Neural progenitor cell (in vitro differentiated cells): ENCODE results near the gene CLRN1. TPM values are rescaled to one million over a fixed set of nuclear protein-coding genes. Genes with fewer than 3 reads are reported as not detected.
A peak's percentile ranks its signal among the peaks of the same experiment; 100 is the strongest.
"Not testable (repeated sequence)": the region's sequence is repeated elsewhere in the genome, so short reads cannot be mapped to it uniquely, and the experiment has no call there.

Source experiments
- DNase-seq: peaks from one replicate; pipeline ENCODE4 v3.0.0-alpha.2; 2016; ENCODE audit warnings: low spot score
- H2AFZ ChIP-seq: fragments of 200-600 bp; sonication (generic); replicated peaks from 2 replicates; pipeline ENCODE4 v1.6.1; 2016; ENCODE audit warnings: antibody characterized with exemption
- H3F3A ChIP-seq: fragments of 200-600 bp; sonication (generic); 2 replicates; pipeline ENCODE4 v1.6.1; 2016; ENCODE audit warnings: antibody characterized with exemption, low read depth
- H3K27ac ChIP-seq: fragments of 200-600 bp; sonication (generic); 2 replicates; pipeline ENCODE4 v1.5.1; 2016; ENCODE audit warnings: mild to moderate bottlenecking
- H3K27me3 ChIP-seq: fragments of 200-600 bp; sonication (generic); 2 replicates; pipeline ENCODE4 v1.6.1; 2016; ENCODE audit warnings: mild to moderate bottlenecking, moderate library complexity
- H3K36me3 ChIP-seq: fragments of 200-600 bp; sonication (generic); 2 replicates; pipeline ENCODE4 v1.5.1; 2016
- H3K4me1 ChIP-seq: fragments of 200-600 bp; sonication (generic); 2 replicates; pipeline ENCODE4 v1.6.1; 2016; ENCODE audit warnings: mixed run types
- H3K4me2 ChIP-seq: fragments of 200-600 bp; sonication (generic); 2 replicates; pipeline ENCODE4 v1.6.1; 2016
- H3K4me3 ChIP-seq: fragments of 200-600 bp; sonication (generic); 2 replicates; pipeline ENCODE4 v1.5.1; 2016
- H3K79me2 ChIP-seq: fragments of 200-600 bp; sonication (generic); 2 replicates; pipeline ENCODE4 v1.6.1; 2016; ENCODE audit warnings: low read depth
- H3K9ac ChIP-seq: fragments of 200-600 bp; sonication (generic); 2 replicates; pipeline ENCODE4 v1.6.1; 2016
- H3K9me3 ChIP-seq: fragments of 200-600 bp; sonication (generic); 2 replicates; pipeline ENCODE4 v1.5.1; 2016; ENCODE audit warnings: low read depth
- H4K20me1 ChIP-seq: fragments of 200-600 bp; sonication (generic); 2 replicates; pipeline ENCODE4 v1.6.1; 2016; ENCODE audit warnings: low read depth
- H3K27ac Mint-ChIP-seq: 3 replicates; pipeline ENCODE4 v1.8.0; 2021; ENCODE audit warnings: mixed read lengths
- H3K27me3 Mint-ChIP-seq: 2 replicates; pipeline ENCODE4 v1.8.0; 2022; ENCODE audit warnings: low read depth, mild to moderate bottlenecking, inconsistent platforms, moderate library complexity, mixed read lengths; ENCODE audit not compliant: insufficient read depth
- H3K36me3 Mint-ChIP-seq: 3 replicates; pipeline ENCODE4 v1.8.0; 2021; ENCODE audit warnings: mixed read lengths
- H3K4me1 Mint-ChIP-seq: 3 replicates; pipeline ENCODE4 v1.8.0; 2021; ENCODE audit warnings: mixed read lengths
- H3K4me3 Mint-ChIP-seq: 3 replicates; pipeline ENCODE4 v1.8.0; 2021; ENCODE audit warnings: mild to moderate bottlenecking, moderate library complexity, mixed read lengths
- H3K9me3 Mint-ChIP-seq: 3 replicates; pipeline ENCODE4 v1.8.0; 2020; ENCODE audit warnings: mixed read lengths
- CTCF ChIP-seq: fragments of 200-600 bp; sonication (generic); IDR thresholded peaks from 2 replicates; pipeline ENCODE4 v1.5.1; 2017; ENCODE audit warnings: antibody characterized with exemption, mild to moderate bottlenecking
- EZH2 ChIP-seq: fragments of 200-600 bp; sonication (generic); IDR thresholded peaks from 2 replicates; pipeline ENCODE4 v1.6.1; 2017; ENCODE audit warnings: antibody characterized with exemption, mild to moderate bottlenecking, moderate library complexity
- EZH2phosphoT487 ChIP-seq: fragments of 200-600 bp; sonication (generic); IDR thresholded peaks from 2 replicates; pipeline ENCODE4 v1.6.1; 2017; ENCODE audit warnings: antibody characterized with exemption
- total RNA-seq: library from RNA; depleted of rRNA; stranded (reverse); fragments of >200 nt; gene quantifications from 2 replicates; pipeline ENCODE4 v1.2.3, GENCODE V29; 2015; ENCODE audit warnings: low replicate concordance

The CLRN1 gene
- total RNA-seq, 1 donor from 2014 or later: not detected

GRCh38 chr3:150995510-150995909 lies 23.0 kb upstream of the CLRN1 start:
- Histone ChIP-seq H3K4me2 (no peak overlapping the region), H2AFZ (no peak overlapping the region), H3K4me3 (no peak overlapping the region), H3K9ac (no peak overlapping the region), H3K4me1 (no peaks in the 10 kb centered on the region), H3F3A (no peaks in the 10 kb centered on the region), H3K27ac (no peak overlapping the region), H3K27me3 (no peaks in the 10 kb centered on the region), H3K36me3 (no peaks in the 10 kb centered on the region), H4K20me1 (no peaks in the 10 kb centered on the region), H3K9me3 (no peaks in the 10 kb centered on the region), H3K79me2 (no peaks in the 10 kb centered on the region)
- peaks cover 12% of the 10 kb centered on the region for H3K9me3 Mint-ChIP-seq
- no peaks in the 10 kb centered on the region for H3K27me3 Mint-ChIP-seq
- TF ChIP-seq EZH2 (no peak), CTCF (no peak), EZH2phosphoT487 (no peak)
- no peak for DNase-seq
- no peaks in the 10 kb centered on the region for H3K36me3 Mint-ChIP-seq
- H3K4me1 Mint-ChIP-seq: no peaks in the 10 kb centered on the region
- H3K4me3 Mint-ChIP-seq: no peak overlapping the region
- no peak overlapping the region for H3K27ac Mint-ChIP-seq

GRCh38 chr3:150989208-150989607 lies 16.7 kb upstream of the CLRN1 start:
- no peaks in the 10 kb centered on the region for H3K36me3 Mint-ChIP-seq
- Histone ChIP-seq H3F3A (no peaks in the 10 kb centered on the region), H3K9ac (no peak overlapping the region), H3K79me2 (no peaks in the 10 kb centered on the region), H3K9me3 (no peaks in the 10 kb centered on the region), H3K27ac (no peak overlapping the region), H3K4me1 (no peaks in the 10 kb centered on the region), H3K4me2 (no peak overlapping the region), H3K27me3 (no peaks in the 10 kb centered on the region), H3K4me3 (no peak overlapping the region), H4K20me1 (no peaks in the 10 kb centered on the region), H3K36me3 (no peaks in the 10 kb centered on the region), H2AFZ (no peak overlapping the region)
- H3K4me3 Mint-ChIP-seq: no peak overlapping the region
- H3K4me1 Mint-ChIP-seq: no peaks in the 10 kb centered on the region
- no peak for TF ChIP-seq CTCF
- no peak for TF ChIP-seq EZH2
- TF ChIP-seq EZH2phosphoT487: no peak
- DNase-seq: peak; percentile 54
- H3K27me3 Mint-ChIP-seq: no peaks in the 10 kb centered on the region
- peaks cover 12% of the 10 kb centered on the region for H3K9me3 Mint-ChIP-seq
- no peak overlapping the region for H3K27ac Mint-ChIP-seq

GRCh38 chr3:150988395-150988794 lies 15.9 kb upstream of the CLRN1 start:
- not testable (repeated sequence) for DNase-seq, H3K4me3 Mint-ChIP-seq, H3K36me3 ChIP-seq, H3K27ac ChIP-seq, H3K4me1 ChIP-seq, H2AFZ ChIP-seq, H3K27me3 ChIP-seq, H3K27me3 Mint-ChIP-seq, H3K36me3 Mint-ChIP-seq, H3K9ac ChIP-seq, H3K79me2 ChIP-seq, H3K4me1 Mint-ChIP-seq, H3K4me3 ChIP-seq, H3K4me2 ChIP-seq, H3K27ac Mint-ChIP-seq, H4K20me1 ChIP-seq, H3K9me3 ChIP-seq, H3F3A ChIP-seq
- H3K9me3 Mint-ChIP-seq: peaks cover 14% of the 10 kb centered on the region

- no peaks in the 10 kb centered on the region for H3K79me2 ChIP-seq
- TF ChIP-seq CTCF (no peak), EZH2phosphoT487 (no peak)
- H3K36me3 ChIP-seq: no peaks in the 10 kb centered on the region
- no peak overlapping the region for H3K4me3 Mint-ChIP-seq
- DNase-seq: no peak
- no peaks in the 10 kb centered on the region for H3F3A ChIP-seq
- no peaks in the 10 kb centered on the region for H3K36me3 Mint-ChIP-seq
- no peaks in the 10 kb centered on the region for H3K27me3 Mint-ChIP-seq
- H3K9me3 Mint-ChIP-seq: peaks cover 3% of the 10 kb centered on the region
- H3K9ac ChIP-seq: no peak overlapping the region
- H3K27ac ChIP-seq: no peak overlapping the region
- no peak overlapping the region for H2AFZ ChIP-seq
- no peaks in the 10 kb centered on the region for H3K4me1 ChIP-seq
- H3K4me1 Mint-ChIP-seq: no peaks in the 10 kb centered on the region
- H3K9me3 ChIP-seq: no peaks in the 10 kb centered on the region
- no peak overlapping the region for H3K4me3 ChIP-seq
- H4K20me1 ChIP-seq: no peaks in the 10 kb centered on the region
- no peak overlapping the region for H3K27ac Mint-ChIP-seq
- H3K4me2 ChIP-seq: no peak overlapping the region
- no peaks in the 10 kb centered on the region for H3K27me3 ChIP-seq
Measured at GRCh38 chr3:150985711-150986110, 13.2 kb upstream of the CLRN1 start.
